HG03064 (cell line): Measurements from ENCODE around the gene ANKRD66.
"Not testable (repeated sequence)": the region's sequence is repeated elsewhere in the genome, so short reads cannot be mapped to it uniquely, and the experiment has no call there.

Source experiments
- ATAC-seq: cut with Tn5 transposase; IDR thresholded peaks from one replicate; pipeline ENCODE4 v1.9.1; 2021; ENCODE audit warnings: low read depth; ENCODE audit not compliant: unreplicated experiment

Gene ANKRD66

GRCh38 chr6:46751658-46752057, 4.9 kb downstream of the ANKRD66 start:
- no peak for ATAC-seq

DNA sequence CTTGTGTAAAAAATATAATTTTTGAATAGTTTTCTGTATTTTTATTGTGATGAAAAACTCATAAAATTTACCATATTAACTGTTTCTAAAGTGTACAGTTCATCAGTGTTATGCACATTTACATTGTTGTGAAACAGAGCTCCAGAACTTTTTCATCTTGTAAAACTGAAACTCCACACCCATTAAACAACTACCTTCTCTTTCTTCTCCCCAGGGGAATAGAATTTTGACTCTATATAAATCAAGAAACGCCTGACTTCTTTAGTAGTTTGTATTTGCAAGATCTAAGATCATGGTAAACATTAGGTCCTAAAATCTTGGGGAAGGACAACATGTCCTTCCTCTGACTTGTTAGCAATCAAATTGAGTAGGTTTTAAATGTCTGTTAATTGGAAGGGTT, 9.1 kb downstream of the ANKRD66 start:
- no peak for ATAC-seq

- ATAC-seq: no peak
These were observed 9.9 kb downstream of the ANKRD66 start for GRCh38 chr6:46756469-46757213.

GRCh38 chr6:46757214-46757596, 10.5 kb downstream of the ANKRD66 start:
- no peak for ATAC-seq

DNA sequence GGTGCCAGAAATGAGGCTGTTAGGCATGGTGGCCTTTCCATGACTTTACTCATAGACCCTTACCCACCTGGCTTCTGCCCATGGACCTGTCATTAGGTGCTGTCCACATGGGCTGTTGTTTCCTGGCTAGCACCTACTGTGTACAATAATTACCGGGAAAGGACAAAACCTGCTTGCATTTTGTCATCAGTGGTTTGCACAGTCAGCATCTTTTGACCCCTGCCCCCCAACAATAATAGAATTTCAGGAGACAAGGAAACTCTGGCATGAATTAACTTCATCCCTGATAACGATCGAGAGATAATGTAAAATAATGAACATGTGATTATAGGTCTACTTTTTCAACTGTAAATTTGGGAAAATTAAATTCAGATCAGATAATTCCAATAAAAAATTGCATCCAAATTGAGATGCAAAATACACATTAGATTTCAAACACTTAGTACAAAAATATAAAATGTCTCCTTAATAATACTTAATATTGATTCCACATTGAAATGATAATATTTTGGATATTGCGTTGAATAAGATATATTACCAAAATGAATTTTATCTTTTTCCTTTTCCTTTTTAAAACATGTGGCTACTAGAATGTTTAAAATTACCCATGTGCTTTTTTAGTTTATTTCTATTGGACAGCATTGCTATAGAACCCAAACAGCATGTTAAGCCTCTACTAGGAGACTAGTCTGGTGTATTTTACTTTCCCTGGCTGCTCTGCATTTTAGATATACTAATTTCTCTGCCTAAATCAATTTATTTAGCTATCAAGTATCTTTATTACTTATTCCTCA, 12.4 kb downstream of the ANKRD66 start:
- ATAC-seq: no peak

DNA sequence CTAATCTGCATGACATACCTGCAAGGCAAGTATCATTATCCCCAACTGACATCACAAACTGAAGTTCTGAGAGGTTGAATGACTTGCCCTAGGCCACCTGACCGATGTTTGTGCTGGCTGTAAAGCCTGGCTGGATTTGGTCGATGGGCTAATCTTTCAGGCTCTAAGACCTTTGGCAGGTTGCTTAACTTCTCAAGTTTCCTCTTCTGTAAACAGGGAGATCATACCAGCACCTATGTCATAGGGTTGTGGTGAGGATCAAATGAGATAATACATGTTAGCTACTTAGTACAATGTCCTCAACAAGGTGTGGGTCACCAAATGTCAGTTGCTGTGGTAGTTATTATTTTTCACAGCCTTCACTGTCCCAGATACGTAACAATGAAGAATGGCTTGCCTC, 14.2 kb downstream of the ANKRD66 start:
- ATAC-seq: no peak

- ATAC-seq: no peak
These were observed 16.7 kb downstream of the ANKRD66 start for GRCh38 chr6:46763466-46763865.

DNA sequence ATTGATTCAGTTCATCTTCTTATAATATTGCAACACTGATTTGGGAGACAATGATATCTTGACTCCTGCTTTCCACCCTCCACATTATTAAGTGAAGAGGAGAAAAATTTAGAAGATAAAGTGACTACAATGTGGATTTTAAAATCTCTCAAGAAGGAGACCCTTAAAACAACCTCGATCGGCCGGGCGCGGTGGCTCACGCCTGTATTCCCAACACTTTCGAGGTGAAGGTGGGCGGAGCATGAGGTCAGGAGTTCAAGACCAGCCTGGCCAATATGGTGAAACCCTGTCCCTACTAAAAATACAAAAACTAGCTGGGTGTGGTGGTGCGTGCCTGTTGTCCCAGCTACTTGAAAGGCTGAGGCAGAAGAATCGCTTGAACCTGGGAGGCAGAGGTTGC, 17.5 kb downstream of the ANKRD66 start:
- not testable (repeated sequence) for ATAC-seq

DNA sequence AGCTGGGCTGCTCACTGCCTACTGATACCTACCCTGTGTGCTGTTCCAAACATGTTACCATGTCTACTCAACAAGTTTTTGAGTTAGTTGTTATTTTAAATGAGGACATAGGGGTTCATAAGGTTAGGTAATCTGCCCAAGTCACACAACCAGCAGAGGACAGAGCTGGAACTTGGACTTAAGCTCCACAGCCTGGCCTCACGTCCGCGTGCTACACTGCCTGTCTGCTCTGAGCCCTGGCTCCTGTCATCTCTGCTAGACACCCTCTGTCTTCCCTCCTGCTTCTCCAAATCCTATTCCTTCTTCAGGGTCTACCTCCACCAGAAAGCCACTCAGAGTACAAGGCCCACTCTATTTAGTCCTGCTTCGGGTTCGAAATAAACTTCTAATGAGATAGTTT, 18.2 kb downstream of the ANKRD66 start:
- ATAC-seq: no peak

DNA sequence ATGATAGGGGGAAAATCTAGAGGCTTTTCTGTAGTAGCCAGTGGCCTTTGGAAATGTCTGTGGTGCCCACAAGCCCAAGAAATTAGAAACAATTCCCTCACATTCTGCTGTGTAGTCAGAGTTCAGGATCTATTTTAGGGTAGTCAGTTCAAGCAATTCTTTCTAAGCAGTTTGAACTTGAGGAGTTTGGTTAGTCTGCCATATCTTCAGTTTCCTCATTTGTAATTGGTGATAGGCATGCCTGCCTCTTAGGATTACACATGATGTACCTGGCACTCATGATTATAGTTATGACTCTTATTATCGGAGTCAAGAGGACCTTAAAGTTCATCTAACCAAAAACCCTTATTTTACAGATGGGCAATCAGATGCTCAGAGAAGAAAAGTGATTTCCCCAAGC, 25.3 kb downstream of the ANKRD66 start:
- ATAC-seq: no peak

DNA sequence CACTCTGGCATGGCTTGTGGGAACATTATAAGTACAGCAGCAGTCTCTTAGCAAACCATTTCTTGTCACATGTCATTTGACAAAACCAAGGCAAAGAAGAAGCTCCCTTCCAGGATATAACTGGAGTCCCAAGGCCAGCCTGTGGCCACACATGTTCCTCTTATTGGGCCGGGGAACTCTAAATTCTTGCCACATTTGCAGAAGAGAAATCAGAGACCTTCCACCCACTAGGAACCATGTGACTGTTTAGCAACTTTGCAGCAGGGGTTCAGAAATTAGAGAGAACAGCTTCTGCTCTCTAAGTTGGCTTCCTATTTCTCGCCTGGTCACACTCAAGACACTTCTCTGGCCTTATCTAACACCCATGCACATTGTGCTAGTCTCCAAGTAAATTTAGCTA, 26.0 kb downstream of the ANKRD66 start:
- ATAC-seq: no peak

GRCh38 chr6:46773201-46773855, 26.6 kb downstream of the ANKRD66 start:
- ATAC-seq: no peak

GRCh38 chr6:46774736-46775135, 28.0 kb downstream of the ANKRD66 start:
- not testable (repeated sequence) for ATAC-seq

DNA sequence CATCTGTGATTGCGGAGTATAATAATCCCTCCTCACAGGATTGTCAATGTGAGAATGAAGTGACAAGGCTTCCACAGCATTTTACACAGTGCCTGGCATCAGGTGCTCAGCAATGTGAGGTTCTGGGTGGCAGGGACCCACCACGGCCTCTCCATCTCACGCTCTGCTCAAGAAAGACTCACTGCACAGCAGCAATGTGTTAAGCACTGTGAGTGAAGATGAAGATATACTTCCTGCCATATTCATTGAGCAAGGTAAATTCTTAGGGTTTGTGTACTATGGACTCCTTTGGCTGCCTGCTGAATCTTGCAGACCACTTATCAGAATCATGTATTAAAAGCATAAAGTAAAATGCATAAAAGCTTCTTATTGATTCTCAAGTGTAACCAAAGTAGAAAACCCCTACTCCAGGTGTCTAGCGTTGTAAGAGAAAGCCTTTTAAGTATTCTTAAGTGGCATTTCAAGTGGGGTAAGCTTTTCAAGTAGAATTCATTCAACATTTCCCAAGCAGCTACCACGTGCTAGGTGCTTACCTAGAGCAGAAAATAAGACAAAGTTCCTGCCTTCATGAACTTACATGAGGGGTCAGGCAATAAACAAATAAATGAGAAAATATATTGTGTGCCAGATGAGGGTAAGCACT, 29.5 kb downstream of the ANKRD66 start:
- no peak for ATAC-seq

- ATAC-seq: no peak
These were observed 31.0 kb downstream of the ANKRD66 start for GRCh38 chr6:46777476-46778346.

DNA sequence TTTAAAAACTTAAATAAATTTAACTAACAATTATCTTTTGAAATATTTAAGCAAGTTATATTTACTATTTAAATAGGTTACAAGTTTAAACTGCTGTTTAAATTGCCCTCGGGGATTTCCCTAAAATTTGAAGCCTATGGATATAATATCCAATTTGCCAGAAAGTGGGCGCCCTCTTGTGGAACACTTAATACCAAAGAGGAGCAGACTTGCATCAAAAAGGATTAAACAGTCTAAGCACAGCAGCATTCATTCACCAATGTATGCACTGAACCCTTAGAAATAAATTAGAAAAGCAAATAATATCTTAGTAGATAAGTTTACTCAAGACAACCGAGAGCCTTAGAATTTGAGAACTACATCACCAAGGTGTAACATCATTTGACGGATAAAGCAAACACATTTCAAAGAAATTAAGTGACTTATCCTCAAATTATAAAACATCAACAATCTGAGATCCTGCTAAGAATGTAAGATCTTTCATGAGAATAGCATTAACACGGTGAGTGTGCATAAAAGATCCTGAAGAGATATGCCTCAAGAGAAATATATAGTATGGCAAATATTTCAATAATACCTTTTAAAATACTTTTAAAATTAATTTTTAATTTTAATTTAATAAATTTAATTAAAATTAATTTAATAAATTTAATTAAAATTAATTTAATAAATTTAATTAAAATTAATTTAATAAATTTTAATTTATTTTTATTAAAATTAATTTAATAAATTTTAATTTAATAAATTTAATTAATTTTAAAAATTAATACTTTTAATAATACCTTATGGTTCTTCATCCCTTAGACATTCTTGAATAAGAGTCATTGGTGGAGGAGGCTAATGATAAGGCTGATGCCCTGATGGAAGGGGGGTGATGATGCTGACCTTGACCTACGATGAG, 35.0 kb downstream of the ANKRD66 start:
- ATAC-seq: no peak

DNA sequence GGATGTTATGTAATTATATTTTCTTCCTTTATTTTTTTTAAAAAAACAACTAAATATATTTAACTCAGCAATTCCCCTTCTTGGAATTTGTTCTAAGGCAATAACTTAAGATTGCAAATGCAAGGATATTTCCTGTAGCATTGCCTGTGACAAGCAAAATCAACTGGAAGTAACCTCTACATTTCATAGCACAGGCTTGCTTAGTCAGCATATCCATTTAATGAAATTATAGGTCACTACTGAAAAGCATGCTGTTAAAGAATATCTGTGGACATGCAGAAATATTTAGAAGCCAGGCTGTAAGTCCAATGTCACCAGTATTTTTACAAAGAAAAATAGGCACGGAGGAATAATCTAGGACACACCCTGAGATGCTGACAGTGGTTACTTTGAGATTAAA, 37.8 kb downstream of the ANKRD66 start:
- ATAC-seq: no peak

- no peak for ATAC-seq
These were observed 41.3 kb downstream of the ANKRD66 start for GRCh38 chr6:46787871-46788540.

- no peak for ATAC-seq
These were observed 42.1 kb downstream of the ANKRD66 start for GRCh38 chr6:46788791-46789190.
